ENCODE measurements around the gene NXPE4. TPM values are rescaled to one million over a fixed set of nuclear protein-coding genes. Genes with fewer than 3 reads are reported as not detected.
"Not testable (repeated sequence)": the region's sequence is repeated elsewhere in the genome, so short reads cannot be mapped to it uniquely, and the experiment has no call there.

The NXPE4 gene
- not detected for total RNA-seq

- Histone ChIP-seq H3K9me3 (no peaks in the 10 kb centered on the region), H3K27me3 (no peaks in the 10 kb centered on the region), H3K4me3 (no peak within 1 kb of the TSS), H3K36me3 (no peaks in the 10 kb centered on the region), H3K27ac (replicated peaks in 1 of 4) (no peak within 1 kb of the TSS), H3K4me1 (no peaks in the 10 kb centered on the region)
- TF ChIP-seq POLR2A (IDR thresholded peaks at IDR 0.05; ENCODE audit: low read depth) = no peak
- TF ChIP-seq POLR2AphosphoS5 (IDR thresholded peaks at IDR 0.05) = no peak
- TF ChIP-seq, protein P1, sequence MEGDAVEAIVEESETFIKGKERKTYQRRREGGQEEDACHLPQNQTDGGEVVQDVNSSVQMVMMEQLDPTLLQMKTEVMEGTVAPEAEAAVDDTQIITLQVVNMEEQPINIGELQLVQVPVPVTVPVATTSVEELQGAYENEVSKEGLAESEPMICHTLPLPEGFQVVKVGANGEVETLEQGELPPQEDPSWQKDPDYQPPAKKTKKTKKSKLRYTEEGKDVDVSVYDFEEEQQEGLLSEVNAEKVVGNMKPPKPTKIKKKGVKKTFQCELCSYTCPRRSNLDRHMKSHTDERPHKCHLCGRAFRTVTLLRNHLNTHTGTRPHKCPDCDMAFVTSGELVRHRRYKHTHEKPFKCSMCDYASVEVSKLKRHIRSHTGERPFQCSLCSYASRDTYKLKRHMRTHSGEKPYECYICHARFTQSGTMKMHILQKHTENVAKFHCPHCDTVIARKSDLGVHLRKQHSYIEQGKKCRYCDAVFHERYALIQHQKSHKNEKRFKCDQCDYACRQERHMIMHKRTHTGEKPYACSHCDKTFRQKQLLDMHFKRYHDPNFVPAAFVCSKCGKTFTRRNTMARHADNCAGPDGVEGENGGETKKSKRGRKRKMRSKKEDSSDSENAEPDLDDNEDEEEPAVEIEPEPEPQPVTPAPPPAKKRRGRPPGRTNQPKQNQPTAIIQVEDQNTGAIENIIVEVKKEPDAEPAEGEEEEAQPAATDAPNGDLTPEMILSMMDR (IDR thresholded peaks at IDR 0.05) = no peak
- no peak for TF ChIP-seq EP300 (IDR thresholded peaks at IDR 0.05)
- intact Hi-C loops (cut with DNase I) = no loop called here
- DNase-seq (ENCODE audit: extremely low spot score) = no peak
- WGBS = 57% methylated on average over 2 of the region's 2 CpGs
Measured at GRCh38 chr11:114595571-114595970, at the start of gene NXPE4. Gene NXPE4 (minus strand): TSS chr11:114595786. CDS start chr11:114594759, 1,027 bp downstream.

DNA sequence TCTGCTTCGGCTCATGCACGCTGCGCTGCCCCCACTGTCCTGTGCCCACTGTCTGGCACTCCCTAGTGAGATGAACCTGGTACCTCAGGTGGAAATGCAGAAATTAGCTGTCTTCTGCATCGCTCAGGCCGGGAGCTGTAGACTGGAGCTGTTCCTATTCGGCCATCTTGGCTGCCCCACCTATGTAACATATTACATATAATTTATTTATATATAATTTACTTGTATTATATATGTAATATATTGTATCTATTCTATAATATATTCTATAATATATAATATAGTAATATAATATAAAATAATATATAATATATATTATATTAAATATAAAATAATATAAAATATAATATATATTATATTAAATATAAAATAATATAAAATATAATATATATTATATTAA, 43.9 kb upstream of the NXPE4 start:
- H3K36me3 ChIP-seq; H3K27ac ChIP-seq (replicated peaks in 1 of 4); H3K27me3 ChIP-seq; H3K9me3 ChIP-seq; H3K4me3 ChIP-seq; DNase-seq (ENCODE audit: extremely low spot score); intact Hi-C loops (cut with DNase I); H3K4me1 ChIP-seq: not testable (repeated sequence)
- WGBS = 95% methylated on average over 6 of the region's 6 CpGs

DNA sequence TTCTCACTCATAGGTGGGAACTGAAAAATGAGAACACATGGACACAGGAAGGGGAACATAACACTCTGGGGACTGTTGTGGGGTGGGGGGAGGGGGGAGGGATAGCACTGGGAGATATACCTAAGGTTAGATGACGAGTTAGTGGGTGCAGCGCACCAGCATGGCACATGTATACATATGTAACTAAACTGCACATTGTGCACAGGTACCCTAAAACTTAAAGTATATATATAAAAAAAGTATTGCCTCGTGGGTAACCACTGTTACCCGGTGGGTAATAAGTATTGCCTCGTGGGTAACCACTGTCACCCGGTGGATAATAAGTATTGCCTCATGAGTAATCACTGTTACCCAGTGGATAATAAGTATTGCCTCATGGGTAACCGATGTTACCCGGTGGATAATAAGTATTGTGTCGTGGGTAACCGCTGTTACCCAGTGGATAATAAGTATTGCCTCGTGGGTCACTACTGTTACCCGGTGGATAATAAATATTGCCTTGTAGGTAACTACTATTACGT, 35.9 kb upstream of the NXPE4 start:
- H3K4me1 ChIP-seq; H3K36me3 ChIP-seq; H3K27ac ChIP-seq (replicated peaks in 1 of 4); H3K4me3 ChIP-seq; H3K27me3 ChIP-seq; DNase-seq (ENCODE audit: extremely low spot score); intact Hi-C loops (cut with DNase I); H3K9me3 ChIP-seq: not testable (repeated sequence)
- WGBS = 91% methylated on average over 13 of the region's 13 CpGs

DNA sequence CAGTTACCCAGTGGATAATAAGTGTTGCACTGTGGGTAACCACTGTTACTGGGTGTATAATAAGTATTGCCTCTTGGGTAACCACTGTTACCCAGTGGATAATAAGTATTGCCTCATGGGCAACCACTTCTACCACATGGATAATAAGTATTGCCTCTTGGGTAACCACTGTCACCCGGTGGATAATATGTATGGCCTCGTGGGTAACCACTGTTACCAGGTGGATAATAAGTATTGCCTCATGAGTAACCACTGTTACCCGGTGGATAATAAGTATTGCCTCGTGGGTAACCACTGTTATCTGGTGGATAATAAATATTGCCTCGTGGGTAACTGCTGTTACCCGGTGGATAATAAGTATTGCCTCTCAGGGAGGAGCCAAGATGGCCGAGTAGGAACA, 29.7 kb upstream of the NXPE4 start:
- WGBS = 81% methylated on average over 7 of the region's 7 CpGs

GRCh38 chr11:114624455-114625207, 29.0 kb upstream of the NXPE4 start:
- WGBS = 81% methylated on average over 10 of the region's 10 CpGs
- TF ChIP-seq, protein P1 (IDR thresholded peaks at IDR 0.05) = no peak
- TF ChIP-seq POLR2AphosphoS5 (IDR thresholded peaks at IDR 0.05) = no peak
- no peak for DNase-seq (ENCODE audit: extremely low spot score)
- Histone ChIP-seq H3K4me1 (no peaks in the 10 kb centered on the region), H3K4me3 (no peak overlapping the region), H3K27ac (replicated peaks in 1 of 4) (no peak overlapping the region), H3K36me3 (no peaks in the 10 kb centered on the region), H3K9me3 (no peaks in the 10 kb centered on the region), H3K27me3 (no peaks in the 10 kb centered on the region)
- intact Hi-C loops (cut with DNase I) = no loop called here

More for the DNA sequence above, 29.7 kb upstream of the NXPE4 start:
- DNase-seq (ENCODE audit: extremely low spot score) = no peak
- no peak overlapping the region for H3K27ac ChIP-seq (replicated peaks in 1 of 4)
- H3K9me3 ChIP-seq = no peaks in the 10 kb centered on the region
- no peaks in the 10 kb centered on the region for H3K36me3 ChIP-seq
- intact Hi-C loops (cut with DNase I) = no loop called here
- no peaks in the 10 kb centered on the region for H3K4me1 ChIP-seq
- H3K27me3 ChIP-seq = no peaks in the 10 kb centered on the region
- TF ChIP-seq POLR2AphosphoS5 (IDR thresholded peaks at IDR 0.05) (no peak), POLR2A (IDR thresholded peaks at IDR 0.05; ENCODE audit: low read depth) (no peak), EP300 (IDR thresholded peaks at IDR 0.05) (no peak)
- TF ChIP-seq, protein P1 (IDR thresholded peaks at IDR 0.05) = no peak
- H3K4me3 ChIP-seq = no peak overlapping the region

- no peak for DNase-seq (ENCODE audit: extremely low spot score)
- 82% methylated on average over 7 of the region's 7 CpGs for WGBS
- TF ChIP-seq POLR2A (IDR thresholded peaks at IDR 0.05; ENCODE audit: low read depth) (no peak), POLR2AphosphoS5 (IDR thresholded peaks at IDR 0.05) (no peak), EP300 (IDR thresholded peaks at IDR 0.05) (no peak)
- TF ChIP-seq, protein P1 (IDR thresholded peaks at IDR 0.05) = no peak
- H3K27me3 ChIP-seq = no peaks in the 10 kb centered on the region
- H3K27ac ChIP-seq (replicated peaks in 1 of 4) = no peak overlapping the region
- no peaks in the 10 kb centered on the region for H3K9me3 ChIP-seq
- H3K36me3 ChIP-seq = no peaks in the 10 kb centered on the region
- no peaks in the 10 kb centered on the region for H3K4me1 ChIP-seq
- intact Hi-C loops (cut with DNase I) = no loop called here
- H3K4me3 ChIP-seq = no peak overlapping the region
Measured at GRCh38 chr11:114623720-114624119, 28.1 kb upstream of the NXPE4 start.
